Central memory CD4-positive, alpha-beta T cell (primary cell): ENCODE results near the gene SUN2.

ENCODE experiments used
- DNase-seq: peaks from one replicate; pipeline ENCODE4 v3.0.0; 2022

SUN2 gene

GRCh38 chr22:38694940-38695339, 60.9 kb downstream of the SUN2 start:
- DNase-seq, result no peak

DNA sequence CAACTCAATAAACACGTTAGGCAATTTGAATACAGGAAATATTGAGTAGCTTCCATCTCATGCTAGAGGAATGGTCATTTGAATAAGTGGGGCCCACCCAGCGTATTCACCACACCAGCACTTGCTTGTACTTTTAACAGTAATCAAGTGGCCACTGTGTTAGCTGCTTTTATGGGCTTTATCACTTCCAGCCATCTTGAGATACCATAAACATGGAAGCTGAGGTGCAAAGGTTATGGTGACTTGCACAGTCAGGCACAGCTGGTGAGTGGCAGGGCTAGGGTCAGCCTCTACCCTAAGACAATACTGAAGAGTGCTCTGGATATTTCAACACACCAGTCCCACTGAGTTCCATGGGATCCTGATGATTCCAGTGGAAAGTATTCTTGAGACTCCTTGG, 61.7 kb downstream of the SUN2 start:
- no peak for DNase-seq

DNA sequence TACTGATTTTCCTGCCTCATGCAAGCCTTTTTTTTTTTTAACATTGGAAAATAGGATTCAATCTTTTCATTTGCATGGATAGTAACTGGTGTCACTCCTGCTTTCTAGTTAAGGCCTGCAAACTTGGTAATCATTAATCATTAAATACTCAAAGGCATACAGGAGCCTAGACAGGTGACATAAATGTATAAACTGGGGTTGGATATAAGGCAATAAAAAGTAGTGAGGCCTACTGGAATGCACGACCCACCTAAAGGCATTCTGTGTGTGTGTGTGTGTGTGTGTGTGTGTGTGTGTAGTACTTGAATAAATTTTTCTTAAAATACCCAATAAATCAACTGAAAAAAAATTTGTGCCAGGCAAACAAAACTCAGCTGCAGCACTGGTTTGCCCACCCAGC, 66.1 kb downstream of the SUN2 start:
- no peak for DNase-seq

DNA sequence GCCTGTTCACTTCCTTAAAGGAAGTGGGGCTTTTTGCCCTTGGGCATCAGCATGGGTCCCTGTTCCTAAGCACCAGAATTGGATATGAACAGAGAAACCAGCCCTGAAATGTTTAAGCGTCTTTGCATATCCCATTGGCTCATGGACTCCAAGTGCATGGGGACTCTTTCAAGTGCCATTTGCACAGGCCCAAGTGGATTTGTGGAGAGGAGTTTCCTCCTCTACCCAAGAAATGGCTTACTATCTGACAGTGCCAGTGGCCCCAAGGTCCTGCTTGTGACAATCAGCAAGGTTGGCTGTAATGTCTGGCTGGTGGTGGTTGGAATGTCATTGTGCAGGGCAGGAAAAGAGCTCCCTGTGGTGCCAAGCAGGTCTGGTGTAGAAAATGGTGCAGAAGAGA, 70.0 kb downstream of the SUN2 start:
- DNase-seq, result no peak

- no peak for DNase-seq
Measured at GRCh38 chr22:38684895-38685294, 70.9 kb downstream of the SUN2 start.
